ENCODE results near the gene XRCC4.
"Not testable (repeated sequence)": the region's sequence is repeated elsewhere in the genome, so short reads cannot be mapped to it uniquely, and the experiment has no call there.

The XRCC4 gene

DNA sequence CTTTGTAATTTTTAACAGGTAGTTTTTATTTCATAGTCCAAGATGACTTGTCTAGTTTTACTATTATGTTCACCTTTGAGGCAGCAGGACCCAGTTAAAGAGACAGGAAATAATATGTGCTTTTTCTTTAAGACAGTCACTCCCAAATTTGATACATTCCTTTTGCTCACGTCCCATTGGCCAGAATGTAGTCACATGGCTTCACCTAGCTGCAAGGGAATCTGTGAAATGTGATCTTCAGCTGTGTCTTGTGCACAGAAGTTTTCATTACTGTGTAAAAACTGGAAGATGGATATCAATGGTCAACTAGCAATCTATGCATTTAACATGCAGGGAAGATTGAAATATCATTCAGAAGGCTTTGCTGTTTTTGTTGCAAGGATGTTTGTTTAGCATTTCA lies 41.1 kb downstream of the XRCC4 start:
- no peak for DNase-seq (ENCODE audit: low read depth)

DNA sequence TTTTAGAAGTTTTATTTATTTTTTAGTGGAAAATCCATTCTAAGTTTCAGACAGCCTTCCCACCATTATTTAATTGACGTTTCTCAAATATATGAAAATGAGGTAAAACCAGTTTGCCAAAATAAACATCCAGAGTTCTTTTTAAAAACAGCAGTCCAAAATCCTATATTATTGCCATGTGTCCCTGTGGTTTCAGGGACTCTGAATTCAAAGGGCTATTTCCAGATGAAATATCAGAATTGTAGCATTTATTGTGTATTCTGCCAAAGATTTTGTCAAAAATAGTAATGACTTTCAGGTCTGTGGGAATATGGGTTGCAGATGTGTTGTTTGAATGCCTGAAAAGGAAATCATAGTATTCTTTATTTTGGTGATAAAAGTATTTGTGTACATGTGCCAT lies 41.6 kb downstream of the XRCC4 start:
- no peak for DNase-seq (ENCODE audit: low read depth)

DNA sequence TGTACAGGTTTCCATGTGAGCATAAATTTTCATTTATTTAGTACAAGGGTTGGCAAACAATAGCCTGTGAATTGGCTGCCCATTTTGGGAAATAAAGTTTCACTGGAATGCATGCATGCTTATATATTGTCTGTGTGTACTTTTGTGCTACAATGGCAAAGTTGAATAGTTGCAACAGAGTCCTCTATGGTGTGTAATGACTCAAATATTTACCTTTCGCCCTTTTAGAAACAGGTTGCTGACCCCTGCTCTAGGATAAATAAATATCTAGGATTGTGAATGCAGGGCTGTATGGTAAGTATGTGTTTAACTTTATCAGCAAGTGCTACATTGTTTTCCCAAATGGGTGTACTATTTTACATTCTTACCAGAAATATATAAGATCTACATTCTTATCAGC lies 47.2 kb downstream of the XRCC4 start:
- no peak for DNase-seq (ENCODE audit: low read depth)

DNA sequence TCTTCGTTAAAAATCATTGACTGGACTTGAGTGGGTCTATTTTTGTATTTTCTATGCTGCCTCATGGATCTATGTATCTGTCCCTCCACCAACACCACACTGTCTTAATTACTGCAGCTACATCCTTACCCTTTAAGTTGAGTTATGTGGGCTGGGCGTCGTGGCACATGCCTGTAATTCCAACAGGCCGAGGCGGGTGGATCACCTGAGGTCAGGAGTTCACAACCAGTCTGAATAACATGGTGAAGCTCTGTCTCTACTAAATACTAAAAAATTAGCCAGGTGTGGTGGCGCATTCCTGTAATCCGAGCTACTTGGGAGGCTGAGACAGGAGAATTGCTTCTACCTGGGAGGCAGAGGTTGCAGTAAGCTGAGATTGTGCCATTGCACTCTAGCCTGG lies 48.2 kb downstream of the XRCC4 start:
- DNase-seq (ENCODE audit: low read depth) = no peak

DNA sequence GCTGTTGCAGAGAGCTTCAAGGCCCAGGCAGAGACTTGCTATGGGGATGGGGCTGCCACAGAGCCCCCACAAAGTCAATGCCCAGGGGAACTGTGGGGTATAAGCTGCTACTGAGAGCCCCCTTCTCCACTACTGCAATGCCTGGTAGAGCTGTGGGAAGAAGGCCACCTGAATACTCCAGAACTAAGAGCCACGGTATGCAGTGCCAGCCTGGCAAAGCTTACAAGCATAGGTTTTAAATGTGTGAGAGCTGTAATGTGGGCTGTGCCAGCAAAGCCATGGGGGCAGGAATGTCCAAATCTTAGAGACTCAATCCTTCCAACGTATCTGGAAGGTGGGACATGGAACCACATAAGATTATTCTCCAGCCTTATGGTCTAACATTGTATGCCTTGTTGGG lies 49.2 kb downstream of the XRCC4 start:
- no peak for DNase-seq (ENCODE audit: low read depth)

DNA sequence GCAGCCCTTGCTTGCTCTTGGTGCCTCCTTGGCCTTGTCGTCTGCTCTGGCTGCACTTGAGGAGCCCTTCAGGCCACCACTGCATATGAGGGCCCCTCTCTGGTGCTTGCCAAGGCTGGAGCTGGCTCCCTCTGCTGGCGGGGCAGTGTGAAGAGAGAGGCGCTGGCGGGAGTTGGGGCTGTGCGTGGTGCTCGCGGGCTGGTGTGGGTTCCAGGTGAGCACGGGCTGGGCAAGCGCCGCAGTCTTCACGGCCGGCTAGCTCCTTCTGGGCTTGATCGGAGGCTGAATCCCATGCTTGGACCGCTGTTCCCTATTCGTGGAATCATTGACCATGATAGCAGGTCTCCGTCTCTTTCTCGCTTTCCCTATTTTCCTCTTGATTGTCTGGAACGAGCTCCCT lies 56.5 kb downstream of the XRCC4 start:
- DNase-seq (ENCODE audit: low read depth) = no peak

DNA sequence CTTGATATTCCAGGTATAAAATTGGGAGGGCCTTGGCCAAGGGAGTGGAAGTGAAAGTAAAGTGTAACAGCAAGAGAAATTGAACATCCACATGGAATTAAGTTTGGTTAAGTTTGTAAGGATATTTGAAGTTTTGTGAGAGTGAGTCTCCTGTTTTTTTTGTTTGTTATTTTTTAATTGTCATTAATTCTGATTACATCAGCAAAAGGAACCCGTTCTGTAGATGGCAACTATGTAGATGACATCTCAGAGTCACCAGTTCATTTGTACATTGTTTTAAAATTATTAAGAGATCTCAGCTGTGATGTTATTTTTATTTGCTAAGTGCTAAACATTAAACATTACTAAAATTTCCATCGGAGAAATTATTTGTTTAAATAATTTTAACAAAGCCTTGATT lies 65.2 kb downstream of the XRCC4 start:
- DNase-seq (ENCODE audit: low read depth) = no peak

DNA sequence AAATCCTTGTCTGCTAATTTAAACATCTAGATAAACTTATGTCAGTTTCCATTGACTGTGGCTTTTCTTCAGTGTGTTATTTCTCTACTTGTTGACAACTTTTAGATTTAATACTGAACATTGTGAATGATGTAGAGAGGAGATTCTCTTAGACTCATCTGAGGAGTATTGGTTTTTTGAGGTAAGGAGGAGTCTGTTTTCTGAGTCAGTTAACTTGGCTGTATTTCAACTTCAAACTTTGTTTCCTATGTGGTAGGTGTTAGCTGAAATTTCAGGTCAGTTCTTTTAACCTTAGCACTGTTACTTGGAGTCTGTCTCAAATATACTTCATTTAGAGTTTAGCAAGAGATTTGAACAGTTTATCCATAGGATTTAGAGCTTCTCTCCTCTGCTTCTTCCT lies 67.9 kb downstream of the XRCC4 start:
- DNase-seq (ENCODE audit: low read depth) = no peak

DNA sequence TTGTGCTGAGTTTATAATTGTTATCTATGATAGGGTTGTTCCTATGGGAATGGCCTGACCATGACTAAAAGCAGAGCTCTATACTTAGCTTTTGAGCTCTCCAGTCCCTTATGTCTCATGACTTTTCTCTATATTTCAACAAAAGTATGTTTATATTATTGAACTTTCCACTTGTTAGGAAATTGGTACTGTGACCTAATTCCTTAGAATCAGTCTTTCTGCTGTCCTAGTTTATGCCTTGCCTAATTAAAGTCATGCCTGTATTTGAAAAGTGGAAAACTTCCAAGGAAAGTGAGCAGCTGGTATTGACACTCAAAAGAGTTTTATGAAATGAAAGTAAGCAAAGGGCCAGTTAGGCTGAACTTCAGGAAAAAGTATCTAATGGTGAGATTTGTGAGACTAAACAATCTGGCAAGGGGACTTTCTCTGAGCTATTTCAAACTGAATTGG lies 68.6 kb downstream of the XRCC4 start:
- DNase-seq (ENCODE audit: low read depth) = no peak

DNA sequence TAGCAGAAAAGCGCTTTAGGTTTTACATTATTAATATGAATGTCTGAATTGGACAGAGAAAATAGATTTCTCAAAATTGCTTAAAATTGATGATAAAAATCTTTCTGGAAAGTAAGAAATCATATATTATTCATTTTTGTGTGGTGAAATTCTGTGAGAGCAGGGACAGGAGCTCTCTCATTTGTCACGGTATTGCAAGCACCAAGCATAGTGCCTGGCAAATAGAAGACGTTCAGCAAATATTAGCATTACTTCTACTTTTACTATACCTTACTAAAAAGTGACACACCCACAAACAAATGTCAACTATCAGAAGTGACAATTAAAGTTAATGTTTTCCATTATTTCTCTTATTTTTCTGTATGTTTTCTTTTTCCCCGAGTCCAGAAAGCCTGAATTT lies 69.1 kb downstream of the XRCC4 start:
- no peak for DNase-seq (ENCODE audit: low read depth)

DNA sequence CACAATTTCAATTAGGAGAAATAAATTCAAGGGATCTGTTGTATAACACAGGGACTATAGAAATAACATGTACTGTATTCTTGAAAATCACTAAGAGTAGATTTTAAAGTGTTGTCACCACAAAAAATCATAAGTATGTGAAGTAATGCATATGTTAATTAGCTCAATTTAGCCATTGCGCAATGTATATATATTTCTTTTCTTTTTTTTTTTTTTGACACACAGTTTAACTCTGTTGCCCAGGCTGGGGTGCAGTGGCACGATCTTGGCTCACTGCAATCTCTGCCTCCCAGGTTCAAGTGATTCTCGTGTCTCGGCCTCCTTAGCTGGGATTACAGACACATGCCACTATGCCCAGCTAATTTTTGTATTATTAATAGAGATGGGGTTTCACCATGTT lies 70.2 kb downstream of the XRCC4 start:
- DNase-seq (ENCODE audit: low read depth) = no peak

DNA sequence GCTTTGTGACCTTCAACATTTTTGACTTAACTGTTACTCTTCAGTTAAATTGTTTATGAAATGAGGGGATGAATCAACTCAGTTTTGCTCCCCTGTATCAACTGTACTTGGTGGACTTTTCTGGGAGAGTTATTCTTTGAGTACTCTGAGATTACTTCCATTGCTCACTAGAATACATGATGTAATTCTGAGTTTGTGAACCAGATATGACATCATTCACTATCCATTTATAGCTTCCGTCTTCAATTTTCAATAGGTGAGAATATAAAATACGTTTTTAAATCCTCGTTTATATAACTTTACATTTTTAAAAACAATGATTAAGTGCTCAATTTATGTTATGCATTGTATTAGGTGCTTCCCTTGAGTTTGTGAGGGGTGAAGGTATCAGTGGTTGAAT lies 71.0 kb downstream of the XRCC4 start:
- DNase-seq (ENCODE audit: low read depth) = no peak

DNA sequence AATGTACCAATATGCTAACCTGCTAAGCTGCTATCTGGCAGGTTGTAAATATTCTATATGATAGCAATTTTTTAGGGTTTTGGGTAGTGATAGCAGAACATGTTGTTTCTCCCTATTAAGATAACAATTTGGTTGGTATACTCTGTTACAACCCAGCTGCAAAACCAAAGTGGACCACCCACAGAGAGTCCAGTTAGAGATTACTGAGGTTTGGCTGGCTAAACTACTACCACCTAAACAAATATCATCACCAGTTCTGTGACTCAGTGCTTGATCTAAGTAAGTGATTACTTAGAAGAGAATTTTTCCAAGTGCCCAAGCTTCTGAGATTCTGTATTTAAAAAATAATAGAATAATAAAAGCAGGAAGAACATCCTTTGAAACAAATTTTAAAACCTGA lies 72.3 kb downstream of the XRCC4 start:
- DNase-seq (ENCODE audit: low read depth) = no peak

DNA sequence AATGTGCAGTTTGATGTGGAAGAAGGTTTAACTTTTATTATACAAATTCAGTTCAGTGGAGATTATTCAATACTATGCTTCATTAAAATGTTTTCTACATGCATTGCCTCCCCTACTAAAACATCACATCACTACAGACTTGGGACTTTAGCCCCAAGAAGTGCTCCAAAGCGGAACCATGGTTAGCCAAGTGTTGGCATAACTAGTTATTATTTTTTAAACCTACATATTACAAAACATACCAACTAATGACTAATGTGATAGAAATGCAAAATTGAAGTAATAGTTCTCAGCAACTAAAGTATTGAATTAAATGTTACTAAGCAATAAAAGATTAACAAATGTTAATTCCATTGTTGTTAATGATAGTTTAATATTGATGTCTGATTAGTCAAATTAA lies 74.5 kb downstream of the XRCC4 start:
- DNase-seq (ENCODE audit: low read depth) = no peak

DNA sequence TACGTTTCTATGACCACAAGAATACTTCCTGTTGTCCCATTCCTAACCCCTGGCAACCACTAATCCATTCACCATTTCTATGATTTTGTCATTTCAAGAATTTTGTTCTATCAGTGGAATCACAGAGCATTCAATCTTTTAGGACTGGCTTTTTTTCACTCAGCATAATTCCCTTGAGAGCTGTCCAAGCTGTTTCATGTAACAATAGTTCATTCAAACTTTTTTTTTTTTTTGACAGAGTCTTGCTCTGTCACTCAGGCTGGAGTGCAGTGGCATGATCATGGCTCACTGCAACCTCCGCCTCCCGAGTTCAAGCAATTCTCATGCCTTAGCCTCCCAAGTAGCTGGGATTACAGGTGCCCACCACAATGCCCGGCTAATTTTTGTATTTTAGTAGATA lies 75.6 kb downstream of the XRCC4 start:
- DNase-seq (ENCODE audit: low read depth) = not testable (repeated sequence)

DNA sequence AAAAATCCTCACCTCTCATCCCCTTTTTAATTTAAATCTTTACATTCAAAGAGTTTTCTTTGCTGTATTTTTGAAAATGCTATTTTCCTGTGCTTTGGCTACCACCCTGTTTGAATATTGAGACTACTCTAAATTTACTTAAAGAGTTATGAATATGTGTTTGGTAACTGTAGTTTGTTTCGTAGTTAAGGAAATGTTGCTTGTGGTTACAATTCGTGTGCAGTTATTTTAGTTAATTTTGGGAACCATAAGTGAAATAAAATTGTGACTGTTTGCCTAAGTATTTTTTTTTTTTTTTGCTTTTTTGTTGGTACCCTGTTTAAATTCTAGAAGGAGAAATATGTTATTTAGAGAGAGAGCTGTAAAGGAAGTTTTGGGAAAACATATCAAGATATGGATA lies 78.7 kb downstream of the XRCC4 start:
- no peak for DNase-seq (ENCODE audit: low read depth)

DNA sequence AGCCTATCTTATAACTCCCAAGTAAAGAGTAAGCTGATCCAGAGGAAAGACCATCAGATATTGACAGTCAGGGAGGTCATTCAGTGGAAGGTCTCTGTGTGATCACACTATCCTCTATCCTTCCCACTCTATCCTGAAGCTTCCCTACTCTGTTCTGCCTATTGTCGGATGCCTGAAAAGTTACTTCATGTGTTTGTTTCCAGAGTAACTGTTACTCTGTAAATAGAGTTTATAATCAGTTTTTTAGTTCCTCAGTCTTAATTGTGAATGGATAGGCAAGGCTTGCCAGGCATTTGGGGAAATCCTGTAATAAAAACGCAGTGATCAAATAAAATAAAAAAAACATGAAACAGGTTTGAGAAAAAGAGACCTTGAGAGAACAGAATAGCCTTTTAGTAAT lies 79.8 kb downstream of the XRCC4 start:
- no peak for DNase-seq (ENCODE audit: low read depth)

DNA sequence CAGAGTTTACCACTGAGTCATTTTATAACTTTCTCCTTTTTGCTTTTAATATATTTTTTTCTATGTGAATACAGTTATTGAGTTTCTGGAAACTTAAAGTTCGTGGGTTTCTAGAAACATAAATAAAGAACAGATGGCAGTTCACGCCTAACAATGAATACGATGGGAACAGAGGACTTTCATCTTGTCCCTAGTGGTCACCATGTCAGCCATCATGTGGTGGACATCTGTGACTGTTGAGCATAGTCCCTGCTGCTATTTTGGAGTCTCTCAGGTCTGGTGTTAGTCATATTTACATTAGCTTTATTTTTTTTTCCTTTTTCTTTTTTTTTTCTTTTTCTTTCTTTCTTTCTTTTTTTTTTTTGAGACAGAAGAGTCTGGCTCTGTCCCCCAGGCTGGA lies 85.3 kb downstream of the XRCC4 start:
- no peak for DNase-seq (ENCODE audit: low read depth)

DNA sequence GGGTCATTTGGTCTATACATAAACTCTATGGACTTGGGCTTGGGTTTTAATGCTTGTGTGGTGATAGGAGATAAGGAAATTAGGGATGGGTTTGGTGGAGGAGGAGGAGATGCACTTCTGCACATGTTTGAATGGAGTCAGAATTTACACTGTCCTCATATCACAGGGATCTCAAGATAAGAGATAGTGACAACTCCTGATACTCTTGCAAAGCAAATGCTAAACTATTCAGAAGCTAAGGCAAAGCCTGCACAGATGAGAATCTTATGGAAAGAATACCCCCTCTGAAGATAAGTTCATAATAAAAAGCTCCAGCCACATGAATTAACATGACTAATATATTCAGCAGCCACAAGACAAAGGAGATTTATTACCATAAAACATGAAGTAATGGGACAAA lies 90.2 kb downstream of the XRCC4 start:
- no peak for DNase-seq (ENCODE audit: low read depth)

DNA sequence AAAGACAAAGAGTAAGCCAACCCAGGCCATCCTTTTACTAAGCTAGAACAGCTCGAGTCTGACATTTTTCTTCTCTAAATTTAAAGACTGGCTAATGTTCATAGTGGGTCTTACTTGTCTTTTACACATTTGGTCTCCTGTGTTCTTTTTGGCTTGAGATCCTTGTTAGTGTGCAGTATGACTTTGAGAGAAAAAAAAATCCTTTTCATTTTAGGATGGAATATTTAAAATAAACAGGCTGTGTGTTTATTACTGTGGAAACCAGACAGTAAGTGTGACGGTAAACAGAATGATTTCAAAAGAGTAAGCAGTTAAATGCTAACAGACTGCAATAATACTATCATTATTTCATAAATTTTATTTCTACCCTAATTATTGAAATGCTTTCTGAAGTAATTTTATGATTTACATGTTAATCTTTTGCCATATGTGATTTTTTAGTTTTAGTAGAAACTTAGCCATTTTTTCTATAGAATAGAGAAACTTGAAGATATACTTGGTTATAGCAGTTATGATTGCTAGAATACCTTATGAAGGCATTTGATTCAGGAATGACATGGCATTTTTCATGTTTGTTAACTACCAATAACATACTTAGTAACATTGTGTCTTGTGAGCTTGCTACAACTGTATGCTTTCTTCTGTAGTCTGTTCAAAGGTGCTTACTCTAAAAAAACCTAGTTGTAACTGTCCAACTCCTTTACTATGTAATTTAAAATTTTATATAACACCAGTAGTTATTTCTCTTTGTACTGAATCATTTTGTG lies 92.4 kb downstream of the XRCC4 start:
- DNase-seq (ENCODE audit: low read depth) = no peak

DNA sequence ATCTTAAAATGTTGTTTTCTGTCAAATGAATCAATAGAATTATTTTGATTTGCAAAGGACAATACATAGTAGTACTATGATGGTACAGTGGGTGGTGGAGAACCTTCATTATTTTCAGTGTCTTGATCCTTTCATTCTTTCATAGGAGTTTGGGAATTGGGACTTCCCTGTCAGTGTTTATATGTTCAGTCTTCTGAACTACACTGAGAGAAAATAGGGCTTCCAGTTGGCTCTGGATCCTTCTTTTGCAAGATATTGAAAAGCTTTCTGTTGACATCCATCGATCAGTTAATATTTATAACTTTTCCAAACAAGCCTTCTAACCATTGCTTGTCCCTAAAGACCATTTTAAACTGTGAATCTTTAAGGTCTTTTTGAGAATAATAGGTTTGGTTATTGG lies 94.7 kb downstream of the XRCC4 start:
- DNase-seq (ENCODE audit: low read depth) = no peak

DNA sequence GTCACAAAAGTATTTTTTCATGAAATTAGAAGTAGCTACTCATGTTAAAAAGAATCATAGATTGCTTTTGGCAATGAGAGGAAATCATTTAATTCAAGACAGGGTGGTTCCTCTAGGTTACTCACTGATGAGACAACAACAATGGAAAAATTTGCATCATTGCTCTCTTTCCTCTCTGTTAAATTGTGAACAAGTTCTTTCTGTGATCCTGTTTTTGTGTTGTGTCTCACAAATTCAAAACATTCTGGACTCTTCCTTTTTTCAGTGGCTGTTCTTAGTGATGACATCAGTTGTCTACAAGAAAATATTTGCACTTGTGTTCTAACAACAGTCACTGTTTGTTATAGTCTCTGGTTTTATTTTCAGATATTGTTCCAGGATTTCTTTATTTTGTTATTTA lies 95.3 kb downstream of the XRCC4 start:
- no peak for DNase-seq (ENCODE audit: low read depth)

DNA sequence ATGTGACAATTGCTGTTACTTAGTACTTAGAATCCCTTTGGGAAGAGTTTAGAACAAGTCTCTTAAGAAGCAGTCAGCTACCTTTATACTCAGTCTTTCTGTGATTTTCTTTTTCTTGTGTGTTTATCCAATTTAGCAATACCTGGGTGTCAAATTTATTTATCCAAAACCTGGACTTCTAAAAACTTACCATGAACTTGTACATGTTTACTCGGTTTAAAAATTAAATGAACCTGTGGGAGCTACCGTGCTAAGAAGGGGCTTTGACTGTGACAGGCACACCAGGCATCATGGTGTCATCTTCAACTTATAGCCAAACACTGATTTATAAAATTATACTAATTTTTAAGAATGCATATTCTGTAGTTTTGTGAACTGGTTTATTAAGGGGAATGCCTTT lies 96.5 kb downstream of the XRCC4 start:
- no peak for DNase-seq (ENCODE audit: low read depth)

DNA sequence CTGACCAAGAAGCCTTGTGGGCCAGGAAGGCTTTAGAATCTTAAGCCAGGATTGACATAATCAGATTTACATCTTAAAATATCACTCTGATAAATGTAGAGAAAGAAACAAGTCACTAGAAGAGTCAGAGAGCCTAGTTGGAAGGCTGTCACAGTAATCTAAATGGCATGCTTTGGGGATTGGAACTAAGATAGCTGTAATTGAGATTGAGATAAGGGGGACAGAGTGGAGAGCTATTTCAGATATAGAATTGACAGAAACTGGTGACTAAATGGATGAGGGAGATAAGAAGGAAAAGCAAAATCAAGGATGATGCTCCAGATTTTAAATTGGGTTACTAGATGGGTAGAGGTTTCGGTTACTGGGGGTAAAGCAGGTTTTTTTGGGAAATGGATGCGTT lies 100.5 kb downstream of the XRCC4 start:
- DNase-seq (ENCODE audit: low read depth) = no peak

DNA sequence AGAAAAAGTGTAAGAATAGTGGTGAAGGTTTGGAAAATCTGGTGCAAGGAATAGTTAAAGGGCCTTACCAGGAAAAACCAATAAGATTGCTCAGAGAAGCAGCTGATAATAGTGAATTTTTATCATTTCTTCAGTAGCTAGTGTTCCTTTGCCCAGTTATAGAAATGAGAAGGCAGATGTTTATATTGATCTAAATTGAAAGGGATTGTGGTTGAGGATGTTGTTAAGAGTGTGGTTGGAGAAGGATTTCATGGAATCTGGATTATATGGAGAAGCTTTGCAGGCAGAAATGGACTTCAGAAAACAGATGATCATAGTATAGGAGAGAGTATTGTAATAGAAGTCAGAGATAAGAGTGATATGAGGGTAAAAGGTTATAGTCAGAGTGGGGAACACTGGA lies 102.6 kb downstream of the XRCC4 start:
- no peak for DNase-seq (ENCODE audit: low read depth)

Measured in HS-5 (cell line).